Hepatocyte (in vitro differentiated cells): ENCODE data around the gene NR5A1.

ENCODE experiments used
- CTCF ChIP-seq: fragments of 200-600 bp; sonication (generic); IDR thresholded peaks from 2 replicates; pipeline ENCODE4 v1.5.1; 2016; ENCODE audit warnings: antibody characterized with exemption, mild to moderate bottlenecking; ENCODE audit not compliant: poor library complexity
- EZH2 ChIP-seq: fragments of 200-600 bp; sonication (generic); IDR thresholded peaks from 2 replicates; pipeline ENCODE4 v1.6.1; 2016; ENCODE audit warnings: antibody characterized with exemption, mild to moderate bottlenecking, borderline replicate concordance
- EZH2phosphoT487 ChIP-seq: fragments of 200-600 bp; sonication (generic); IDR thresholded peaks from one replicate; pipeline ENCODE4 v1.6.1; 2018; ENCODE audit warnings: antibody characterized with exemption, mild to moderate bottlenecking, low read depth, moderate library complexity; ENCODE audit not compliant: unreplicated experiment, severe bottlenecking

DNA sequence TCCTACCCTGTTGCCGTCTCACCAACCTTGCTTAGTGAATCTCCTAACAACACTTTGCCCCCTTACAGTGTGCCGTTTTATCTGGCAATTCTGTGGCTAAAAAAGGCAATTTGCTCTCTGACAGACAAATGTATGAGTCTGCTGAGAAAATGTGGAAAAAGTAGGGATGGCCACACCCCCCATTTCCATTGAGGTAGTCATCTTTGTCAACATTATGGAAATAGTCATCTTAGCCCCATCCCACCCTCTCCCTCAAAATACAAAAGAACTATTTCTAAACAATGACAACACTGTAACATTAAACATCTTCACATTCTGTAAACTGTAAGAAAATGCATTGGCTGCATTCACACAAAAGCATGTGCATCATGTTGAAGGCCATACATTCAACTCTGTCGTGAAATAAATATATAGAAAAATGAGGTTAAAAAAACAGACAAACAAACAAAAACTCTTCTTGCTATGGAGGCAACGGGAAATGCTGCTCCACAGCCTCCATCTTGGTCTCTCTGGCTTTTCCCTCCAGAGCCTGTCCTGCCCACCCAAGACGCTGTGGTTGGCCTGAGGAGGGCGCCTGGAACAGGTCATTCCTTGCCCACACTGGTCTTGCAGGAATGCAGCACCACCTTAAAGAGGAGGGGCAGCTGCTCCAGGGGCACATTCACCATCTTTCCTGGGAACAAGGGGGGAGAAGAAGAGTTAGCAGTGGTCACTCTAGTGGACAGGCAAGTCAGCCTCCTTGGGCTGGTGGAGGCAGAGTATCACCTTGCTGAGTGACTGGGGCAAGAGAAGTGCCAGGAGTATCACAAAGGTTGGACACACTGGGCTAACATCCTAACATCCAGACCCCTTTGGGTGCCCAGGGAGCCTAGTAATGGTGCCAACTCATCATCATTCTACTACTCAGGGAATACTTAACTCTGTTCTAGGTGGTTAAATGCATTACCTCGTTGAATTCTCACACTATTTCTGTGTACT lies 15.2 kb upstream of the NR5A1 start:
- TF ChIP-seq EZH2phosphoT487 (no peak), CTCF (no peak), EZH2 (no peak)
